ENCODE data around the gene SBNO1. TPM values are rescaled to one million over a fixed set of nuclear protein-coding genes. Genes with fewer than 3 reads are reported as not detected.

SBNO1 gene
- total and polyA plus RNA-seq, 2 donors (not counting 3 experiments of a cell fraction or from before 2014, with no cell fraction given), result 4.8 to 34.2 TPM

DNA sequence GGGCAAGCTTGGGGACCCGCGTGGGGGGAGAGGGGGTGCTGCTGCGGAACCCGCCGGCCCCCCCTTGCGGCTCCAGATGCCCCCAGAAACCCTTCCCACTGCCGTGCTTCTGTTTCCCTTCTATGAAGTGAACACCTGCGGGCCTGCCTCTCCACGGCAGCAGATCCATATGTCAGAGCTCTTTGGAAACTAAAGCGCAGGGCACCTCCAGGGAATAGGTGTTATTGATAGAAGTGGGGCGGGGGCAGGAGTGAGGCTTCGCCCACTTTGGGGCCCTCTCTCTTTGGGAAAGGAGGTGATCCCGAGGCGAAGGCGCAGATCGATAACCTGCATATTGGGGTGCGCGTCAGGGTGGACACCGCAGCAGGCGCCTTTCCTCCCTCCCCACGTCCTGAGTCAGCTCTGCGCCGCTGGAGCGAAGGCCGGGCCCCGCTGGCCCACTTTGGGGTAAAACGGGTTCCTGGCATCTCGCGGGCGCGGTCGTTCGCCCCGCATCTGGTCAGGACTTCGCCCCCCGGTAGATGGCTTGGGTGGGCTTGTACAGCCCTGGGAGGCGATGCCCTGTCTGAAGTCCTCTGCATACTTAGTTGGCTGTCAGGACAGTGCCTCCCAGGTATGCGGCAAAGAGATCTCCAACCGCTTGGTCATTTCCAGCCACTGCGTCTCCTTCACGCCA is 19.8 kb upstream of the SBNO1 start:
- peak overlapping the region; percentile 89 for H3K4me2 ChIP-seq (ENCODE audit: insufficient read depth, low read length)
- POLR2A ChIA-PET, result interaction anchor here (0.8 to 1.7 kb wide), 3 partner anchors 14 to 152 kb away, joined by 3 to 12 read pairs (median 3); partner anchors contain the start of genes MPHOSPH9, MTRFR and SBNO1
- H2AFZ ChIP-seq (ENCODE audit: low read depth, low read length), result peak overlapping the region; percentile 96
- no peaks in the 10 kb centered on the region for H3K9me3 ChIP-seq (replicated peaks; ENCODE audit: control insufficient read depth, insufficient read depth, low read length)
- dilution Hi-C loops (cut with MboI; ENCODE audit: extremely low pct_ligation_motif_present, low sequenced_read_pairs), result no loop called here
- H4K20me1 ChIP-seq (replicated peaks; ENCODE audit: control insufficient read depth, extremely low read depth, insufficient read depth, low read length), result no peaks in the 10 kb centered on the region
- BruUV-seq (replicated peaks), result no TSS peak
- intact Hi-C loops (cut with micrococcal nuclease), result loop anchor here (1.0 to 5.0 kb wide), 2 partner anchors 19 to 63 kb away; no protein-coding TSS in a partner anchor
- TF ChIP-seq, protein P1, sequence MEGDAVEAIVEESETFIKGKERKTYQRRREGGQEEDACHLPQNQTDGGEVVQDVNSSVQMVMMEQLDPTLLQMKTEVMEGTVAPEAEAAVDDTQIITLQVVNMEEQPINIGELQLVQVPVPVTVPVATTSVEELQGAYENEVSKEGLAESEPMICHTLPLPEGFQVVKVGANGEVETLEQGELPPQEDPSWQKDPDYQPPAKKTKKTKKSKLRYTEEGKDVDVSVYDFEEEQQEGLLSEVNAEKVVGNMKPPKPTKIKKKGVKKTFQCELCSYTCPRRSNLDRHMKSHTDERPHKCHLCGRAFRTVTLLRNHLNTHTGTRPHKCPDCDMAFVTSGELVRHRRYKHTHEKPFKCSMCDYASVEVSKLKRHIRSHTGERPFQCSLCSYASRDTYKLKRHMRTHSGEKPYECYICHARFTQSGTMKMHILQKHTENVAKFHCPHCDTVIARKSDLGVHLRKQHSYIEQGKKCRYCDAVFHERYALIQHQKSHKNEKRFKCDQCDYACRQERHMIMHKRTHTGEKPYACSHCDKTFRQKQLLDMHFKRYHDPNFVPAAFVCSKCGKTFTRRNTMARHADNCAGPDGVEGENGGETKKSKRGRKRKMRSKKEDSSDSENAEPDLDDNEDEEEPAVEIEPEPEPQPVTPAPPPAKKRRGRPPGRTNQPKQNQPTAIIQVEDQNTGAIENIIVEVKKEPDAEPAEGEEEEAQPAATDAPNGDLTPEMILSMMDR (IDR thresholded peaks at IDR 0.05; ENCODE audit: extremely low read depth in 1 of 2, insufficient read depth in 1 of 2, low read depth in 1 of 2, low read length in 2 of 2), result no peak
- TF ChIP-seq, protein P2, sequence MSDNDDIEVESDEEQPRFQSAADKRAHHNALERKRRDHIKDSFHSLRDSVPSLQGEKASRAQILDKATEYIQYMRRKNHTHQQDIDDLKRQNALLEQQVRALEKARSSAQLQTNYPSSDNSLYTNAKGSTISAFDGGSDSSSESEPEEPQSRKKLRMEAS (IDR thresholded peaks at IDR 0.05; ENCODE audit: insufficient read depth, insufficient read length), result no peak
- TF ChIP-seq POLR2A (IDR thresholded peaks at IDR 0.05; ENCODE audit: low read depth, low read length) (peak; percentile 50), FOS (IDR thresholded peaks at IDR 0.05; ENCODE audit: borderline replicate concordance, insufficient read depth, low read length) (no peak)
- H3K4me3 ChIP-seq (replicated peaks in 1 of 3; ENCODE audit: insufficient read depth in 1 of 3, low read depth in 1 of 3, low read length in 3 of 3), result peak overlapping the region; percentile 63 to 96 (median 89)
- peak overlapping the region; percentile 60 for H3K27ac ChIP-seq (ENCODE audit: insufficient read depth, low read depth, low read length)
- no peaks in the 10 kb centered on the region for H3K27me3 ChIP-seq (ENCODE audit: control insufficient read depth in 2 of 2, insufficient read depth in 2 of 2, low read length in 2 of 2)
- CTCF ChIA-PET, result interaction anchor here (1.1 to 2.8 kb wide), 8 partner anchors 8 to 234 kb away, joined by 3 to 51 read pairs (median 4); partner anchors contain the start of gene SBNO1
- DNase-seq (ENCODE audit: low read depth, low spot score) (peak; percentile 36), FAIRE-seq (peak; percentile 35)
- H3K36me3 ChIP-seq (ENCODE audit: control insufficient read depth in 2 of 2, extremely low read depth in 1 of 2, insufficient read depth in 2 of 2, low read length in 2 of 2), result no peaks in the 10 kb centered on the region
- H3K9ac ChIP-seq (replicated peaks; ENCODE audit: extremely low read depth, insufficient read depth, low read length), result peak overlapping the region; percentile 84
- H3K4me1 ChIP-seq (ENCODE audit: control insufficient read depth, extremely low read depth, insufficient read depth, low read length), result peaks cover 14% of the 10 kb centered on the region
- peaks cover 25% of the 10 kb centered on the region for H3K79me2 ChIP-seq (ENCODE audit: control insufficient read depth, insufficient read depth, low read length)
- H3K9me1 ChIP-seq (replicated peaks; ENCODE audit: control insufficient read depth, extremely low read depth, insufficient read depth, low read length), result no peaks in the 10 kb centered on the region
